ENCODE data around the gene NRCAM.

DNA sequence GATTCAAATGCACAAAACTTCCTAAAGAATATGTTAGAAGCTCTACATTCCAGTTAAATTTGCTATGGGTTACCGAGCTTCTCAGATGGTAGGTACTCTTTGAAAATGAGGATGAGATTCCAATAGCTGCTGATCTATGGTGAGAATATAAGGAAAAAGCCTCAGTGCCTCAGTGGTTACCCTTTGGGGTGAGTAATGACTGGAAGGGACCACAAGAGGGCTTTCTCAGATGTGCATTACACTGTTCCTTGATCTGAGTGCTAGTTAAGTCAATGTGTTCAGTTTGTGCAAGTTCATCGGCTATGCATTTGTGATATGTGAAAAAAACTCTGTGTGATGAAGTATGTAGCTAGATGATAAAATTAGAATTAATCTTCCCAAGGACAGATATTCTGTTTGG is 3.5 kb downstream of the NRCAM start:
- no peak for TF ChIP-seq NFIC (IDR thresholded peaks at IDR 0.05; ENCODE audit: low read depth, low read length)
- TF ChIP-seq CTCF (IDR thresholded peaks at IDR 0.05 in 2 of 3, conservative IDR thresholded peaks at IDR 0.05 in 1 of 3; ENCODE audit: control insufficient read depth in 2 of 3, extremely low read depth in 1 of 3, insufficient read depth in 1 of 3, low read depth in 3 of 3, low read length in 3 of 3) = peak; percentile 47 to 61 (median 57); a peak in 5 of 6 replicates
- no peak for TF ChIP-seq MXI1 (IDR thresholded peaks at IDR 0.05; ENCODE audit: low read depth, low read length)
- TF ChIP-seq TCF12 (IDR thresholded peaks at IDR 0.05; ENCODE audit: low read depth, low read length) = no peak
- no peak for TF ChIP-seq ZBED1 (IDR thresholded peaks at IDR 0.05; ENCODE audit: borderline replicate concordance)
- no peak for TF ChIP-seq HDGF (IDR thresholded peaks at IDR 0.05)
- TF ChIP-seq PRDM15 (CRISPR knock-in tag; IDR thresholded peaks at IDR 0.05) = no peak
- no peak for TF ChIP-seq POLR2A (IDR thresholded peaks at IDR 0.05; ENCODE audit: low read depth, low read length)
- TF ChIP-seq EZH2 (IDR thresholded peaks at IDR 0.05; ENCODE audit: borderline replicate concordance, control insufficient read depth, low read depth, low read length) = no peak
- TF ChIP-seq SUPT20H (IDR thresholded peaks at IDR 0.05; ENCODE audit: borderline replicate concordance, control insufficient read depth, low read depth, low read length) = no peak
- TF ChIP-seq SRF (IDR thresholded peaks at IDR 0.05; ENCODE audit: low read depth in 2 of 2, low read length in 2 of 2) = no peak
- TF ChIP-seq SPI1 (IDR thresholded peaks at IDR 0.05; ENCODE audit: borderline replicate concordance, insufficient read depth, low read depth, low read length) = no peak
- TF ChIP-seq ZBTB40 (IDR thresholded peaks at IDR 0.05; ENCODE audit: borderline replicate concordance) = no peak
- TF ChIP-seq CBX5 (IDR thresholded peaks at IDR 0.05; ENCODE audit: low read depth) = no peak
